Endothelial cell of umbilical vein (primary cell): ENCODE measurements around the gene COLGALT1. TPM values are rescaled to one million over a fixed set of nuclear protein-coding genes. Genes with fewer than 3 reads are reported as not detected.

Experiments
- BruUV-seq: library from RNA; stranded (reverse); fragments of 400-500 nt; replicated peaks from 2 replicates; lab custom pipeline; 2021; lab: Mats Ljungman, UMichigan
- CTCF ChIA-PET: fragments of 300-600, 350-600 bp; sonication (Branson Sonifier 250); formaldehyde crosslinking; loops from one replicate; lab custom pipeline; 2021; ENCODE audit warnings: antibody characterized with exemption, inconsistent platforms; lab: Charles Lee
- POLR2A ChIA-PET: fragments of 300-600, 350-600 bp; sonication (Branson Sonifier 250); formaldehyde crosslinking; loops from one replicate; lab custom pipeline; 2021; ENCODE audit warnings: antibody characterized with exemption, inconsistent platforms; lab: Charles Lee
- DNase-seq: peaks from one replicate; pipeline ENCODE4 v3.0.0-alpha.2; 2011; ENCODE audit warnings: low read depth, low spot score
- FAIRE-seq: peaks from 2 replicates; lab custom pipeline; 2011; peaks lifted over from hg19 to GRCh38; lab: Jason Lieb, UNC
- H2AFZ ChIP-seq: 2 replicates; pipeline ENCODE4 v1.6.0; 2012; ENCODE audit warnings: low read depth, low read length, control low read depth, inconsistent platforms
- H3K27ac ChIP-seq: 2 replicates; pipeline ENCODE4 v1.5.1; 2011; ENCODE audit warnings: low read depth, mild to moderate bottlenecking, control low read depth, low read length, moderate library complexity; ENCODE audit not compliant: insufficient read depth
- H3K27me3 ChIP-seq, 2 experiments: 2 replicates each; pipeline versions ENCODE4 v1.6.0 to v1.6.1; 2011; ENCODE audit warnings: low read length in 2 of 2, mixed read lengths in 1 of 2; ENCODE audit not compliant: control insufficient read depth in 2 of 2, insufficient read depth in 2 of 2
- H3K36me3 ChIP-seq, 2 experiments: 2 replicates in 1 of 2; 3 replicates in 1 of 2; pipeline ENCODE4 v1.5.1; 2011; ENCODE audit warnings: low read length in 2 of 2, mild to moderate bottlenecking in 1 of 2, moderate library complexity in 1 of 2; ENCODE audit not compliant: control insufficient read depth in 2 of 2, insufficient read depth in 2 of 2; ENCODE audit errors: extremely low read depth in 1 of 2
- H3K4me1 ChIP-seq: 3 replicates; pipeline ENCODE4 v1.5.1; 2011; ENCODE audit warnings: mild to moderate bottlenecking, low read length; ENCODE audit not compliant: control insufficient read depth, insufficient read depth; ENCODE audit errors: extremely low read depth
- H3K4me2 ChIP-seq: 2 replicates; pipeline ENCODE4 v1.6.1; 2011; ENCODE audit warnings: low read length, control low read depth, mixed read lengths; ENCODE audit not compliant: insufficient read depth
- H3K4me3 ChIP-seq, 3 experiments: fragments of 200-600 bp in 1 of 3; sonication (generic), shearing (Covaris generic) in 1 of 3; replicated peaks in 1 of 3; 2 replicates each; pipeline ENCODE4 v1.5.1; 2011 to 2016; ENCODE audit warnings: control low read depth in 3 of 3, low read length in 3 of 3, mild to moderate bottlenecking in 2 of 3, inconsistent platforms in 1 of 3, low read depth in 1 of 3, moderate library complexity in 1 of 3; ENCODE audit not compliant: insufficient read depth in 1 of 3
- H3K79me2 ChIP-seq: 2 replicates; pipeline ENCODE4 v1.6.0; 2012; ENCODE audit warnings: low read length, inconsistent platforms; ENCODE audit not compliant: control insufficient read depth, insufficient read depth
- H3K9ac ChIP-seq: replicated peaks from 2 replicates; pipeline ENCODE3; 2011; ENCODE audit warnings: low read length, control low read depth; ENCODE audit not compliant: insufficient read depth; ENCODE audit errors: extremely low read depth
- H3K9me1 ChIP-seq: replicated peaks from 3 replicates; pipeline ENCODE4 v1.6.0; 2011; ENCODE audit warnings: mild to moderate bottlenecking, low read length; ENCODE audit not compliant: control insufficient read depth, insufficient read depth; ENCODE audit errors: extremely low read depth
- H3K9me3 ChIP-seq: replicated peaks from 2 replicates; pipeline ENCODE4 v1.5.1; 2012; ENCODE audit warnings: low read length, inconsistent platforms; ENCODE audit not compliant: control insufficient read depth, insufficient read depth
- H4K20me1 ChIP-seq: replicated peaks from 2 replicates; pipeline ENCODE3; 2011; ENCODE audit warnings: mild to moderate bottlenecking, low read length; ENCODE audit not compliant: control insufficient read depth, insufficient read depth; ENCODE audit errors: extremely low read depth
- EZH2 ChIP-seq: IDR thresholded peaks from 2 replicates; pipeline ENCODE4 v1.6.1; 2012; ENCODE audit warnings: borderline replicate concordance, low read depth, mild to moderate bottlenecking, moderate library complexity, low read length, inconsistent platforms; ENCODE audit not compliant: severe bottlenecking
- FOS ChIP-seq: IDR thresholded peaks from 2 replicates; pipeline ENCODE4 v1.6.1; 2011; ENCODE audit warnings: mild to moderate bottlenecking, low read length, moderate library complexity, borderline replicate concordance; ENCODE audit not compliant: insufficient read depth
- GATA2 ChIP-seq: IDR thresholded peaks from 2 replicates; pipeline ENCODE4 v1.7.0; 2011; ENCODE audit warnings: low read depth, mild to moderate bottlenecking, moderate library complexity, mixed read lengths, low read length; ENCODE audit not compliant: insufficient read length, insufficient read depth
- JUN ChIP-seq: IDR thresholded peaks from 2 replicates; pipeline ENCODE4 v1.6.1; 2011; ENCODE audit warnings: borderline replicate concordance, low read depth; ENCODE audit not compliant: insufficient read length, insufficient read depth
- MYC ChIP-seq: IDR thresholded peaks from one replicate; pipeline ENCODE4 v1.6.1; 2011; ENCODE audit warnings: mild to moderate bottlenecking, low read depth, low read length
- POLR2A ChIP-seq: IDR thresholded peaks from 2 replicates; pipeline ENCODE4 v1.6.1; 2012; ENCODE audit warnings: low read depth, mild to moderate bottlenecking, control low read depth, low read length
- POLR2AphosphoS5 ChIP-seq: IDR thresholded peaks from 2 replicates; pipeline ENCODE4 v1.6.1; 2012; ENCODE audit warnings: low read depth, mild to moderate bottlenecking, control low read depth, low read length, moderate library complexity; ENCODE audit not compliant: insufficient read depth
- dilution Hi-C: fragments of 300-500 bp; cut with MboI; formaldehyde crosslinking; loops from one replicate; pipeline ENCODE4 v1.15.0; 2019; ENCODE audit warnings: low sequenced_read_pairs; ENCODE audit not compliant: extremely low pct_ligation_motif_present
- intact Hi-C: fragments of 100-400 bp; cut with micrococcal nuclease; formaldehyde crosslinking; loops from one replicate; pipeline ENCODE4 v1.10.0; 2022
- polyA plus RNA-seq, 4 experiments: library from polyadenylated mRNA; depleted of rRNA in 3 of 4; stranded (reverse) in 3 of 4; unstranded in 1 of 4; fragments of >200 nt; gene quantifications; 2 replicates each; pipeline versions ENCODE4 v1.2.1 to v1.2.3, GENCODE V29; 2011 to 2012; ENCODE audit warnings: missing spikeins in 1 of 4
- total RNA-seq: library from RNA; stranded (reverse); gene quantifications from 2 replicates; pipeline ENCODE4 v1.2.3, GENCODE V29; 2021
- TF ChIP-seq, protein P1 (sequence below), 2 donors: IDR thresholded peaks; 1 replicate in 1 of 2; 2 replicates in 1 of 2; pipeline ENCODE4 v1.5.1; 2011; ENCODE audit warnings: low read length in 2 of 2, mild to moderate bottlenecking in 2 of 2, moderate library complexity in 2 of 2, control low read depth in 1 of 2, inconsistent platforms in 1 of 2, low read depth in 1 of 2; ENCODE audit not compliant: insufficient read depth in 1 of 2; ENCODE audit errors: extremely low read depth in 1 of 2

COLGALT1 gene
- total and polyA plus RNA-seq, 2 donors (not counting 3 experiments of a cell fraction or from before 2014, with no cell fraction given): 263 to 355 TPM

- H3K4me2 ChIP-seq: no peak overlapping the region
- intact Hi-C loops: no loop called here
- peaks cover 0 to 3% of the 10 kb centered on the region in 2 experiments for H3K27me3 ChIP-seq
- H3K9ac ChIP-seq: no peak overlapping the region
- FAIRE-seq: no peak
- dilution Hi-C loops: no loop called here
- H4K20me1 ChIP-seq: no peaks in the 10 kb centered on the region
- H3K4me1 ChIP-seq: no peaks in the 10 kb centered on the region
- H3K36me3 ChIP-seq: no peaks in the 10 kb centered on the region
- BruUV-seq: no TSS peak
- H3K79me2 ChIP-seq: no peaks in the 10 kb centered on the region
- H3K9me3 ChIP-seq: no peaks in the 10 kb centered on the region
- POLR2A ChIA-PET: no interaction called here
- CTCF ChIA-PET: interaction anchor here (0.5 to 2.4 kb wide), 6 partner anchors 10 to 794 kb away, joined by 3 to 6 read pairs (median 4); no protein-coding TSS in a partner anchor
- H2AFZ ChIP-seq: no peak overlapping the region
- no peak overlapping the region for H3K27ac ChIP-seq
- H3K9me1 ChIP-seq: no peaks in the 10 kb centered on the region
- no peak for TF ChIP-seq GATA2
- no peak for TF ChIP-seq POLR2AphosphoS5
- no peak for TF ChIP-seq JUN
- TF ChIP-seq MYC: no peak
- no peak for TF ChIP-seq POLR2A
- TF ChIP-seq FOS: no peak
- no peak for TF ChIP-seq EZH2
- TF ChIP-seq, protein P1, sequence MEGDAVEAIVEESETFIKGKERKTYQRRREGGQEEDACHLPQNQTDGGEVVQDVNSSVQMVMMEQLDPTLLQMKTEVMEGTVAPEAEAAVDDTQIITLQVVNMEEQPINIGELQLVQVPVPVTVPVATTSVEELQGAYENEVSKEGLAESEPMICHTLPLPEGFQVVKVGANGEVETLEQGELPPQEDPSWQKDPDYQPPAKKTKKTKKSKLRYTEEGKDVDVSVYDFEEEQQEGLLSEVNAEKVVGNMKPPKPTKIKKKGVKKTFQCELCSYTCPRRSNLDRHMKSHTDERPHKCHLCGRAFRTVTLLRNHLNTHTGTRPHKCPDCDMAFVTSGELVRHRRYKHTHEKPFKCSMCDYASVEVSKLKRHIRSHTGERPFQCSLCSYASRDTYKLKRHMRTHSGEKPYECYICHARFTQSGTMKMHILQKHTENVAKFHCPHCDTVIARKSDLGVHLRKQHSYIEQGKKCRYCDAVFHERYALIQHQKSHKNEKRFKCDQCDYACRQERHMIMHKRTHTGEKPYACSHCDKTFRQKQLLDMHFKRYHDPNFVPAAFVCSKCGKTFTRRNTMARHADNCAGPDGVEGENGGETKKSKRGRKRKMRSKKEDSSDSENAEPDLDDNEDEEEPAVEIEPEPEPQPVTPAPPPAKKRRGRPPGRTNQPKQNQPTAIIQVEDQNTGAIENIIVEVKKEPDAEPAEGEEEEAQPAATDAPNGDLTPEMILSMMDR (IDR thresholded peaks at IDR 0.05; ENCODE audit: extremely low read depth in 1 of 2, insufficient read depth in 1 of 2, low read depth in 1 of 2, low read length in 2 of 2): no peak
- H3K4me3 ChIP-seq: no peak overlapping the region
- DNase-seq: no peak
These were observed 56.2 kb downstream of the COLGALT1 start for GRCh38 chr19:17611462-17612244.
